ENCODE measurements around the gene GRHL1. TPM values are rescaled to one million over a fixed set of nuclear protein-coding genes. Genes with fewer than 3 reads are reported as not detected.

Gene GRHL1
- total and polyA plus RNA-seq, 9 of the 15 experiments (the other 6 are each of a cell fraction or from before 2014, with no cell fraction given): 1.7 to 6.1 (median 4.7) TPM

DNA sequence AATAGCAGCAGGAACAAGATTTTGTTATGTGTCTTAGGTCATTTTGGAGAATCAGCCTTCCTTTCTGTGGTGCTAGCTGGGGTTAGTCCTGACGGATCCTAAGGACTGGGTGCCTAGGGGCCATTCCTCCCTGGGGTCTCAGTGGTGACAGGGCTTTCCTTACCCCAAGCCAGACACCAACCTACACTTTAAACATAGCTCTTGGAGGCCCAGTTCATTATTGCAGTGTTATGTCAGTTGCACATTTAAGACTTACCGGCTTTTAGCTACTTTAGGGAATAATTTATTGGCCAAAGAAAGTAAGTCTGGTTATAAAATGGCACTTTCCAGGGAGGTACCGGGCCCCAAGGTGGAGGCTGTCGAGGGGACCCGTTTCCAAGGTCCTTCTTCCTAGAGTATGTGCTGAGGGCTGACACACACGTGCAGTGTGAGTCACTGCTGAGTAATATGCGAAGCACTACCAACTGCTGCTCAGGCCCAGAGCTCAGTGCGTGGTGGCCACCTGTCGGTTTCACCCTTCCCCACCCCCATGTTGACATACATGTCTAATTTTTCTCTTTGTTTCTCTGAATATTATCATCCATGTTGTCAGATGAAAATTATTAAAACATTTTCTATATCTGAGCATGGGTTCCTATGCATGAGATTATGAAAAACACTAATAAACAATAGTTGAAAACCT is 37.0 kb upstream of the GRHL1 start (continued):
- TF ChIP-seq, protein P1, sequence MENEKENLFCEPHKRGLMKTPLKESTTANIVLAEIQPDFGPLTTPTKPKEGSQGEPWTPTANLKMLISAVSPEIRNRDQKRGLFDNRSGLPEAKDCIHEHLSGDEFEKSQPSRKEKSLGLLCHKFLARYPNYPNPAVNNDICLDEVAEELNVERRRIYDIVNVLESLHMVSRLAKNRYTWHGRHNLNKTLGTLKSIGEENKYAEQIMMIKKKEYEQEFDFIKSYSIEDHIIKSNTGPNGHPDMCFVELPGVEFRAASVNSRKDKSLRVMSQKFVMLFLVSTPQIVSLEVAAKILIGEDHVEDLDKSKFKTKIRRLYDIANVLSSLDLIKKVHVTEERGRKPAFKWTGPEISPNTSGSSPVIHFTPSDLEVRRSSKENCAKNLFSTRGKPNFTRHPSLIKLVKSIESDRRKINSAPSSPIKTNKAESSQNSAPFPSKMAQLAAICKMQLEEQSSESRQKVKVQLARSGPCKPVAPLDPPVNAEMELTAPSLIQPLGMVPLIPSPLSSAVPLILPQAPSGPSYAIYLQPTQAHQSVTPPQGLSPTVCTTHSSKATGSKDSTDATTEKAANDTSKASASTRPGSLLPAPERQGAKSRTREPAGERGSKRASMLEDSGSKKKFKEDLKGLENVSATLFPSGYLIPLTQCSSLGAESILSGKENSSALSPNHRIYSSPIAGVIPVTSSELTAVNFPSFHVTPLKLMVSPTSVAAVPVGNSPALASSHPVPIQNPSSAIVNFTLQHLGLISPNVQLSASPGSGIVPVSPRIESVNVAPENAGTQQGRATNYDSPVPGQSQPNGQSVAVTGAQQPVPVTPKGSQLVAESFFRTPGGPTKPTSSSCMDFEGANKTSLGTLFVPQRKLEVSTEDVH (IDR thresholded peaks at IDR 0.05; ENCODE audit: low read depth, partially characterized antibody): no peak
- TF ChIP-seq YY1 (IDR thresholded peaks at IDR 0.05; ENCODE audit: borderline replicate concordance in 1 of 3, control insufficient read depth in 1 of 3, extremely low read depth in 1 of 3, insufficient read depth in 3 of 3, insufficient read length in 1 of 3, insufficient replicate concordance in 2 of 3, low read depth in 1 of 3, low read length in 2 of 3) (peak in 1 of 3 experiments; percentile 50), SETDB1 (IDR thresholded peaks at IDR 0.05; ENCODE audit: low read length) (no peak), TCF7L2 (IDR thresholded peaks at IDR 0.05; ENCODE audit: low read depth, low read length) (no peak), PTTG1 (tag; IDR thresholded peaks at IDR 0.05; ENCODE audit: low read depth) (no peak), ETV1 (tag; conservative IDR thresholded peaks at IDR 0.05; ENCODE audit: low read depth) (no peak), MAFK (IDR thresholded peaks at IDR 0.05; ENCODE audit: low read length) (no peak), NUFIP1 (IDR thresholded peaks at IDR 0.05; ENCODE audit: partially characterized antibody) (no peak), NR3C1 (CRISPR knock-in tag; IDR thresholded peaks at IDR 0.05) (no peak), HDGF (IDR thresholded peaks at IDR 0.05) (no peak), RFX5 (IDR thresholded peaks at IDR 0.05; ENCODE audit: low read depth, low read length) (no peak), ERF (CRISPR knock-in tag; IDR thresholded peaks at IDR 0.05) (no peak), POLR2B (IDR thresholded peaks at IDR 0.05; ENCODE audit: low read depth, partially characterized antibody) (no peak), MYNN (IDR thresholded peaks at IDR 0.05) (0 out of 2 replicates have a peak, but pooled peaks have one; percentile 33), MYNN (CRISPR knock-in tag; IDR thresholded peaks at IDR 0.05) (no peak), TBL1XR1 (IDR thresholded peaks at IDR 0.05; ENCODE audit: low read length in 2 of 2) (no peak), ZNF263 (CRISPR knock-in tag; IDR thresholded peaks at IDR 0.05; ENCODE audit: borderline replicate concordance) (no peak), SIX5 (IDR thresholded peaks at IDR 0.05; ENCODE audit: borderline replicate concordance in 1 of 2, insufficient read depth in 1 of 2, low read depth in 1 of 2, low read length in 2 of 2) (no peak), STAT5A (IDR thresholded peaks at IDR 0.05; ENCODE audit: borderline replicate concordance, low read length) (no peak)
- TF ChIP-seq, protein P2, sequence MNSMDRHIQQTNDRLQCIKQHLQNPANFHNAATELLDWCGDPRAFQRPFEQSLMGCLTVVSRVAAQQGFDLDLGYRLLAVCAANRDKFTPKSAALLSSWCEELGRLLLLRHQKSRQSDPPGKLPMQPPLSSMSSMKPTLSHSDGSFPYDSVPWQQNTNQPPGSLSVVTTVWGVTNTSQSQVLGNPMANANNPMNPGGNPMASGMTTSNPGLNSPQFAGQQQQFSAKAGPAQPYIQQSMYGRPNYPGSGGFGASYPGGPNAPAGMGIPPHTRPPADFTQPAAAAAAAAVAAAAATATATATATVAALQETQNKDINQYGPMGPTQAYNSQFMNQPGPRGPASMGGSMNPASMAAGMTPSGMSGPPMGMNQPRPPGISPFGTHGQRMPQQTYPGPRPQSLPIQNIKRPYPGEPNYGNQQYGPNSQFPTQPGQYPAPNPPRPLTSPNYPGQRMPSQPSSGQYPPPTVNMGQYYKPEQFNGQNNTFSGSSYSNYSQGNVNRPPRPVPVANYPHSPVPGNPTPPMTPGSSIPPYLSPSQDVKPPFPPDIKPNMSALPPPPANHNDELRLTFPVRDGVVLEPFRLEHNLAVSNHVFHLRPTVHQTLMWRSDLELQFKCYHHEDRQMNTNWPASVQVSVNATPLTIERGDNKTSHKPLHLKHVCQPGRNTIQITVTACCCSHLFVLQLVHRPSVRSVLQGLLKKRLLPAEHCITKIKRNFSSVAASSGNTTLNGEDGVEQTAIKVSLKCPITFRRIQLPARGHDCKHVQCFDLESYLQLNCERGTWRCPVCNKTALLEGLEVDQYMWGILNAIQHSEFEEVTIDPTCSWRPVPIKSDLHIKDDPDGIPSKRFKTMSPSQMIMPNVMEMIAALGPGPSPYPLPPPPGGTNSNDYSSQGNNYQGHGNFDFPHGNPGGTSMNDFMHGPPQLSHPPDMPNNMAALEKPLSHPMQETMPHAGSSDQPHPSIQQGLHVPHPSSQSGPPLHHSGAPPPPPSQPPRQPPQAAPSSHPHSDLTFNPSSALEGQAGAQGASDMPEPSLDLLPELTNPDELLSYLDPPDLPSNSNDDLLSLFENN (IDR thresholded peaks at IDR 0.05; ENCODE audit: low read depth in 2 of 2, low read length in 2 of 2): no peak
- TF ChIP-seq, protein P3, sequence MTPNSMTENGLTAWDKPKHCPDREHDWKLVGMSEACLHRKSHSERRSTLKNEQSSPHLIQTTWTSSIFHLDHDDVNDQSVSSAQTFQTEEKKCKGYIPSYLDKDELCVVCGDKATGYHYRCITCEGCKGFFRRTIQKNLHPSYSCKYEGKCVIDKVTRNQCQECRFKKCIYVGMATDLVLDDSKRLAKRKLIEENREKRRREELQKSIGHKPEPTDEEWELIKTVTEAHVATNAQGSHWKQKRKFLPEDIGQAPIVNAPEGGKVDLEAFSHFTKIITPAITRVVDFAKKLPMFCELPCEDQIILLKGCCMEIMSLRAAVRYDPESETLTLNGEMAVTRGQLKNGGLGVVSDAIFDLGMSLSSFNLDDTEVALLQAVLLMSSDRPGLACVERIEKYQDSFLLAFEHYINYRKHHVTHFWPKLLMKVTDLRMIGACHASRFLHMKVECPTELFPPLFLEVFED (CRISPR knock-in tag; conservative IDR thresholded peaks at IDR 0.05): no peak

All from K562 (cell line).